ENCODE measurements around the gene KPNB1.

GRCh38 chr17:47643116-47643515 is 6.6 kb upstream of the KPNB1 start:
- TF ChIP-seq CTCF (conservative IDR thresholded peaks at IDR 0.05; ENCODE audit: low read length) (no peak), EZH2phosphoT487 (IDR thresholded peaks at IDR 0.05; ENCODE audit: borderline replicate concordance, low read depth, low read length) (no peak)
